ENCODE results near the gene MGME1.

- TF ChIP-seq CTCF (conservative IDR thresholded peaks at IDR 0.05 in 1 of 2, IDR thresholded peaks at IDR 0.05 in 1 of 2; ENCODE audit: low read depth in 1 of 2, low read length in 2 of 2) (no peak), EZH2 (IDR thresholded peaks at IDR 0.05; ENCODE audit: low read length, missing control alignments) (no peak)
Measured at GRCh38 chr20:17949899-17950298, 18.9 kb upstream of the MGME1 start.

All from fibroblast of lung (primary cell).